IPS-20b (cell line): ENCODE measurements around the gene SUCO.
"Not testable (repeated sequence)": the region's sequence is repeated elsewhere in the genome, so short reads cannot be mapped to it uniquely, and the experiment has no call there.

ENCODE experiments used
- H3K27ac ChIP-seq: one replicate; pipeline ENCODE4 v1.5.1; 2013; ENCODE audit warnings: low read length
- H3K27me3 ChIP-seq: 2 replicates; pipeline ENCODE4 v1.6.1; 2013; ENCODE audit warnings: mild to moderate bottlenecking, low read length, inconsistent platforms; ENCODE audit not compliant: insufficient read depth
- H3K36me3 ChIP-seq: 2 replicates; pipeline ENCODE4 v1.6.1; 2013; ENCODE audit warnings: low read depth, mild to moderate bottlenecking, inconsistent platforms, low read length, moderate library complexity; ENCODE audit not compliant: insufficient read depth
- H3K4me1 ChIP-seq: 2 replicates; pipeline ENCODE4 v1.6.1; 2013; ENCODE audit warnings: mild to moderate bottlenecking, control low read depth, inconsistent platforms, low read length, moderate library complexity; ENCODE audit not compliant: insufficient read depth
- H3K4me3 ChIP-seq: 2 replicates; pipeline ENCODE4 v1.5.1; 2013; ENCODE audit warnings: mild to moderate bottlenecking, low read length, inconsistent platforms
- H3K9ac ChIP-seq: 2 replicates; pipeline ENCODE4 v1.6.1; 2013; ENCODE audit warnings: low read depth, mild to moderate bottlenecking, inconsistent platforms, low read length, moderate library complexity
- H3K9me3 ChIP-seq: 2 replicates; pipeline ENCODE4 v1.6.1; 2013; ENCODE audit warnings: mild to moderate bottlenecking, low read depth, low read length, inconsistent platforms; ENCODE audit not compliant: insufficient read depth

Gene SUCO

GRCh38 chr1:172578586-172578985, 45.6 kb downstream of the SUCO start:
- H3K36me3 ChIP-seq = peaks cover 68% of the 10 kb centered on the region
- H3K4me1 ChIP-seq = peaks cover 16% of the 10 kb centered on the region; the same call in 1 of the 2 replicates
- no peaks in the 10 kb centered on the region for H3K27me3 ChIP-seq
- H3K4me3 ChIP-seq = no peak overlapping the region
- no peaks in the 10 kb centered on the region for H3K9me3 ChIP-seq
- no peak overlapping the region for H3K27ac ChIP-seq
- H3K9ac ChIP-seq = no peak overlapping the region

GRCh38 chr1:172581273-172581672, 48.3 kb downstream of the SUCO start:
- Histone ChIP-seq H3K9me3 (no peaks in the 10 kb centered on the region), H3K27ac (no peak overlapping the region), H3K4me1 (peaks cover 22% of the 10 kb centered on the region; the same call in 1 of the 2 replicates), H3K9ac (no peak overlapping the region), H3K27me3 (no peaks in the 10 kb centered on the region), H3K36me3 (peaks cover 54% of the 10 kb centered on the region), H3K4me3 (no peak overlapping the region)

- no peak overlapping the region for H3K27ac ChIP-seq
- no peak overlapping the region for H3K4me3 ChIP-seq
- no peaks in the 10 kb centered on the region for H3K27me3 ChIP-seq
- H3K9ac ChIP-seq = no peak overlapping the region
- no peaks in the 10 kb centered on the region for H3K9me3 ChIP-seq
- peaks cover 22% of the 10 kb centered on the region; the same call in 1 of the 2 replicates for H3K4me1 ChIP-seq
- H3K36me3 ChIP-seq = peaks cover 57% of the 10 kb centered on the region
These were observed 48.8 kb downstream of the SUCO start for GRCh38 chr1:172581779-172582178.

GRCh38 chr1:172582889-172583288, 49.9 kb downstream of the SUCO start:
- H3K4me3 ChIP-seq = no peak overlapping the region
- H3K4me1 ChIP-seq = peaks cover 22% of the 10 kb centered on the region; the same call in 1 of the 2 replicates
- no peak overlapping the region for H3K9ac ChIP-seq
- H3K36me3 ChIP-seq = peaks cover 59% of the 10 kb centered on the region
- H3K27ac ChIP-seq = no peak overlapping the region
- no peaks in the 10 kb centered on the region for H3K27me3 ChIP-seq
- no peaks in the 10 kb centered on the region for H3K9me3 ChIP-seq

- Histone ChIP-seq H3K4me3 (no peak overlapping the region), H3K27me3 (no peaks in the 10 kb centered on the region), H3K9me3 (no peaks in the 10 kb centered on the region), H3K36me3 (peaks cover 61% of the 10 kb centered on the region), H3K9ac (no peak overlapping the region), H3K27ac (no peak overlapping the region), H3K4me1 (peaks cover 22% of the 10 kb centered on the region; the same call in 1 of the 2 replicates)
These were observed 52.4 kb downstream of the SUCO start for GRCh38 chr1:172585348-172585747.

GRCh38 chr1:172585861-172586260, 52.9 kb downstream of the SUCO start:
- Histone ChIP-seq H3K27me3 (no peaks in the 10 kb centered on the region), H3K27ac (no peak overlapping the region), H3K36me3 (peaks cover 62% of the 10 kb centered on the region), H3K4me1 (peaks cover 22% of the 10 kb centered on the region; the same call in 1 of the 2 replicates), H3K9ac (no peak overlapping the region), H3K4me3 (no peak overlapping the region), H3K9me3 (no peaks in the 10 kb centered on the region)

- Histone ChIP-seq H3K27me3 (no peaks in the 10 kb centered on the region), H3K4me3 (no peak overlapping the region), H3K4me1 (peaks cover 6% of the 10 kb centered on the region; the same call in 1 of the 2 replicates), H3K9ac (no peak overlapping the region), H3K9me3 (no peaks in the 10 kb centered on the region), H3K27ac (no peak overlapping the region), H3K36me3 (peaks cover 61% of the 10 kb centered on the region)
These were observed 55.6 kb downstream of the SUCO start for GRCh38 chr1:172588296-172589291.

GRCh38 chr1:172589553-172589952, 56.6 kb downstream of the SUCO start:
- no peaks in the 10 kb centered on the region for H3K27me3 ChIP-seq
- no peak overlapping the region for H3K27ac ChIP-seq
- H3K9ac ChIP-seq = no peak overlapping the region
- H3K4me3 ChIP-seq = no peak overlapping the region
- no peaks in the 10 kb centered on the region for H3K4me1 ChIP-seq
- no peaks in the 10 kb centered on the region for H3K9me3 ChIP-seq
- H3K36me3 ChIP-seq = peaks cover 66% of the 10 kb centered on the region

- not testable (repeated sequence) for H3K27ac ChIP-seq, H3K4me3 ChIP-seq, H3K9ac ChIP-seq, H3K27me3 ChIP-seq, H3K4me1 ChIP-seq, H3K9me3 ChIP-seq
- H3K36me3 ChIP-seq = peaks cover 66% of the 10 kb centered on the region
These were observed 58.5 kb downstream of the SUCO start for GRCh38 chr1:172591429-172591828.

- H3K27ac ChIP-seq, H3K4me3 ChIP-seq, H3K27me3 ChIP-seq, H3K4me1 ChIP-seq, H3K9ac ChIP-seq: not testable (repeated sequence)
- peaks cover 65% of the 10 kb centered on the region for H3K36me3 ChIP-seq
- H3K9me3 ChIP-seq = peaks cover 15% of the 10 kb centered on the region
These were observed 62.1 kb downstream of the SUCO start for GRCh38 chr1:172595066-172595465.

- H3K36me3 ChIP-seq = peaks cover 67% of the 10 kb centered on the region
- not testable (repeated sequence) for H3K9ac ChIP-seq, H3K27me3 ChIP-seq, H3K4me1 ChIP-seq, H3K4me3 ChIP-seq, H3K27ac ChIP-seq
- peaks cover 15% of the 10 kb centered on the region for H3K9me3 ChIP-seq
These were observed 63.8 kb downstream of the SUCO start for GRCh38 chr1:172596782-172597181.

- no peaks in the 10 kb centered on the region for H3K4me1 ChIP-seq
- no peak overlapping the region for H3K27ac ChIP-seq
- H3K27me3 ChIP-seq = no peaks in the 10 kb centered on the region
- peaks cover 87% of the 10 kb centered on the region for H3K36me3 ChIP-seq
- H3K9ac ChIP-seq = no peak overlapping the region
- no peak overlapping the region for H3K4me3 ChIP-seq
- H3K9me3 ChIP-seq = peaks cover 15% of the 10 kb centered on the region
These were observed 67.0 kb downstream of the SUCO start for GRCh38 chr1:172599912-172600311.
